ENCODE data around the gene TGFBR3. TPM values are rescaled to one million over a fixed set of nuclear protein-coding genes. Genes with fewer than 3 reads are reported as not detected.

The TGFBR3 gene
- total and polyA plus RNA-seq, 2 of the 13 experiments (the other 11 are each of a cell fraction or from before 2014, with no cell fraction given), result 76.5 to 195 TPM

DNA sequence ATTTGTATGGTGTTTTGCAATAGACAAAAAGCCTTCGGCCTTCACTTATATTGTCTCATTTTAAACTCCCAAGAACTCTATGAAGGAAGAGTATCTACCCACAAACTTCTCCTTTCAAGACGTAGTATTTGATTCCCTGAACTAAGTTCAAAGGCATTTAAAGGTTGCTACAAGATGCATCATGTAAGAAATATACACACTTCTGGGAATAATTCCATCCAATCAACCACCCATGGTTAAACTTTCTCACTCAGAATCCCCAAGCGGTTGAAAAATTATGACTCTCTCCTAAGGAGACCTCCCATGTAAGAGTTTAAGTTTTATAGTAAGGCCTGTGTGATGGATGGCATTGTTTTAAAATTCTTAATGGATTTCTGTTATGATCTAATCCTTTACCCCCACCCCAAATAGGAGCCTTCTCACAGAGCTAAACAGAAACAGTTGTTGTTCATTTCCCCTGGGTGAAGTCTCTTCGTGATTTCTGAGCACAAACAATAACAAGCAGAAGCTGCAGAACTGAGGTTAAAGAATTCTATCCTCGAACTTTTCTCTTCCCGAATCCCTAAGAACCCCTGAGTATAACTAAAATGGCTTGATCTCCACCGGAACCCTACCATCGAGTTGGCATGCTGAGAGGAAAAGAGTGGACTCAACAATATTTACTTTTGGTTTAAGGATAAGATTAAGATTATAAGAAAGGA lies 185.0 kb downstream of the TGFBR3 start:
- FAIRE-seq, result no peak
- intact Hi-C loops (cut with micrococcal nuclease; ENCODE audit: unreplicated experiment), result no loop called here
- Histone ChIP-seq H3K27me3 (ENCODE audit: control insufficient read depth in 1 of 2, insufficient read depth in 2 of 2, low read length in 2 of 2) (no peaks in the 10 kb centered on the region), H3K4me3 (replicated peaks in 1 of 3; ENCODE audit: insufficient read depth in 1 of 3, low read depth in 2 of 3, low read length in 3 of 3) (no peak overlapping the region), H3K27ac (ENCODE audit: extremely low read length, insufficient read depth, low read length) (no peak overlapping the region), H2AFZ (ENCODE audit: low read length) (no peak overlapping the region), H3K79me2 (ENCODE audit: insufficient read depth, low read length) (no peaks in the 10 kb centered on the region), H3K4me2 (ENCODE audit: low read depth, low read length) (no peak overlapping the region), H3K9me3 (ENCODE audit: low read length) (no peaks in the 10 kb centered on the region), H3K9ac (ENCODE audit: insufficient read depth, low read depth, low read length) (no peak overlapping the region), H3K36me3 (replicated peaks in 1 of 2; ENCODE audit: control insufficient read depth in 1 of 2, insufficient read depth in 2 of 2, low read length in 2 of 2) (peaks cover 12 to 87% of the 10 kb centered on the region in 2 experiments), H3K4me1 (ENCODE audit: insufficient read depth, low read length) (no peaks in the 10 kb centered on the region), H4K20me1 (ENCODE audit: insufficient read depth, low read length) (no peaks in the 10 kb centered on the region)
- ChIA-PET CTCF (ENCODE audit: low intra/inter-chr PET ratio, low total read pairs) (no interaction called here), POLR2A (no interaction called here)
- ATAC-seq, result no peak
- BruUV-seq (replicated peaks), result no TSS peak
- TF ChIP-seq ZSCAN9 (CRISPR knock-in tag; IDR thresholded peaks at IDR 0.05; ENCODE audit: borderline replicate concordance) (no peak), MED1 (CRISPR knock-in tag; IDR thresholded peaks at IDR 0.05) (no peak), MEIS2 (CRISPR knock-in tag; IDR thresholded peaks at IDR 0.05) (no peak), CBX5 (CRISPR knock-in tag; IDR thresholded peaks at IDR 0.05; ENCODE audit: borderline replicate concordance) (no peak), NFKB2 (CRISPR knock-in tag; IDR thresholded peaks at IDR 0.05; ENCODE audit: borderline replicate concordance) (no peak), GMEB1 (CRISPR knock-in tag; IDR thresholded peaks at IDR 0.05; ENCODE audit: borderline replicate concordance) (no peak), FOXP4 (CRISPR knock-in tag; IDR thresholded peaks at IDR 0.05) (no peak), TMF1 (CRISPR knock-in tag; IDR thresholded peaks at IDR 0.05; ENCODE audit: low read depth) (no peak), RARG (CRISPR knock-in tag; IDR thresholded peaks at IDR 0.05; ENCODE audit: low read depth) (no peak), ZNF646 (CRISPR knock-in tag; IDR thresholded peaks at IDR 0.05) (no peak), HNRNPLL (IDR thresholded peaks at IDR 0.05; ENCODE audit: low read depth, low read length, poor library complexity, severe bottlenecking) (no peak)
- no peak for DNase-seq (ENCODE audit: low spot score)
- in situ Hi-C loops (cut with HindIII; ENCODE audit: extremely low pct_ligation_motif_present, low pct_unique_long_range_greater_than_20kb), result no loop called here
- WGBS (ENCODE audit: low lambda C conversion rate), result 96% methylated on average over 8 of the region's 8 CpGs
